Measurements from ENCODE around the gene LMBR1.
"Not testable (repeated sequence)": the region's sequence is repeated elsewhere in the genome, so short reads cannot be mapped to it uniquely, and the experiment has no call there.

LMBR1 gene

DNA sequence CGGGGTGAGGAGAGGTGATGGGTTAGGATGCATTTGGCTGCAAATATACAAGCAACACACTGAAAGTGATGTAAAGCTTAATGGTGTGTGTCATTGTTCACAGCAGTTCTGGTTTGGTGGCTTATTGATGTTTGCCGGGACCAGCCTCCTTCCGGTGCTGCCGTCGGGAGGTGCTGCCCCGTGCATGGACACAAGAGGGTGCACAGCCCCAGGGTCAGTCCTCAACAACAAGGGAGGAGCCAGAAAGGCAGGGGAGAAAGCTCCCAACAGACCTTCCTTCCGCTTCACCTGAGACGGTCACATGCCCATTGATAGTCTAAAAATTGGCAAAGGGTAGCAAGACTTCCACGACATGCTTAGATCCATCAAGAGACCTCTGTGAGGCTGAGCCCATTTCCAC, 242.9 kb downstream of the LMBR1 start:
- no peak for DNase-seq

DNA sequence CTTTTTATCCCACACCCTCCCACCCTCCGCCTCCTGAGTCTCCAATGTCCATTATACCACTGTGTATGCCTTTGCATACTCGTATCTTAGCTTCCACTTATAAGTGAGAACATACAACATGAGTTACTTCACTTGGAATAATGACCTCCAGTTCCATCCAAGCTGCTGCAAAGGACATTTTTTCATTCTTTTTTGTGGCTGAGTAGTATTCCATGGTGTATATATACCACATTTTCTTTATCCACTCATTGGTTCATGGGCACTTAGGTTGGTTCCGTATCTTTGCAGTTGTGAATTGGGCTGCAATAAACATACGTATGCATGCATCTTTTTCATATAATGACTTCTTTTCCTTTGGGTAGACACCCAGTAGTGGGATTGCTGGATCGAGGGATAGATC, 245.7 kb downstream of the LMBR1 start:
- not testable (repeated sequence) for DNase-seq

DNA sequence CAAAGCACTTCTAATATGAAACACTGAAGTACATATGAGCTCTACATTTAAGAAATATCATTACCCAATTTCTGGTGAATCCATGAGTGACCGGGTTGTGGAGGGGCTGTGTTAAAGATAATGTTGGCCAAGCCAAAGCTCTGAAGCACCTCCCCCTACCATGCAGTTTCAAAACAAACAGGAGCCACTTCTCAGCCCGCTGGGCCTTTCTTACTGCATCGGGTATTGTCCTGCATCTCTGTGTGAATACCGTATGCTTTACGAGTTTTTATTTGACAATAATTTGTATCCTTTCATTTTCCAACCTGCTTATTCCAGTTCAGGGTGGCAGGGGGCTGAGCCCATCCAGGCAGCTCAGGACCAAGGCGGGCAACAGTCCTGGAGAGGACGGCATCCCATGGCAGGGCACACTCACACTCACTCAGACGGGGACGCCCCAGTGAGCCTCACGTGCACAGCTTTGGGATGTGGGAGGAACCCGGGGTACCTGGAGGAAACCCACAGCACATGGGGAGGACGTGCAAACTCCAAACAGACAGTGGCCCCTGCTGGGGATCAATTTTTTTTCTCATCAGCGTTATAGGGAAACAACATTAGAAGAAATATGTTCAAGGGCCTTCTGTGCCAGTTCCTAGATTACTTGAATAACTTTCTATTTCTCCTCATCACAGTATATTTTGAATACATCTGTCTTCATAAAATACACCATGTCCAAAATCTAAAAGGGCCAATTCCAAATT, 250.5 kb downstream of the LMBR1 start:
- DNase-seq: no peak

DNA sequence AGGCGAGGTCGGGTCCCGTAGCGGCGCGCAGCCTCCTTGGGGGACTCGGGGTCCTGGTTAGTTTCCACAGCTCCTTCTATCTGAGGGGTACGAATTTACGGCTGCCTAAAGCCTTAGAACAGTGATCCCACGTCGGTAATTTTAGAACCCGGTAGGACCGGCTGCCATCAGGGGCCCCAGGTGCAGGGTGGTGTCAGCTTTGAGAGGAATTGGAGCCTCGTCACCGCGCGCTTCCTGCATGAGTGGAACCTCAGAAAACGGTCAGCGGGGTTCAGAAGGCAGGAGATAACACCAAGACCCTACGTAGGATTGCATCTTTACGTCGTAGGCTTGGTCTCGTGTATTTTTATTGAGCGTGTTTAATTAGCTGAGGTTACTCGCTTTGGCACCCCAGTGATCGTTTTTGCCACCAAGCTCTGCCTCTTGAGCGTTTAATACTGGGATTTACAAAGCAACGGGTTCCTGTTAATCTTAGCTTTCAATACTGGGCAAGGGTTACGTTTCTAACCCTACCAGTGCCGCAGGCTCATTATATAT, 252.0 kb downstream of the LMBR1 start:
- peak; percentile 45 for DNase-seq

DNA sequence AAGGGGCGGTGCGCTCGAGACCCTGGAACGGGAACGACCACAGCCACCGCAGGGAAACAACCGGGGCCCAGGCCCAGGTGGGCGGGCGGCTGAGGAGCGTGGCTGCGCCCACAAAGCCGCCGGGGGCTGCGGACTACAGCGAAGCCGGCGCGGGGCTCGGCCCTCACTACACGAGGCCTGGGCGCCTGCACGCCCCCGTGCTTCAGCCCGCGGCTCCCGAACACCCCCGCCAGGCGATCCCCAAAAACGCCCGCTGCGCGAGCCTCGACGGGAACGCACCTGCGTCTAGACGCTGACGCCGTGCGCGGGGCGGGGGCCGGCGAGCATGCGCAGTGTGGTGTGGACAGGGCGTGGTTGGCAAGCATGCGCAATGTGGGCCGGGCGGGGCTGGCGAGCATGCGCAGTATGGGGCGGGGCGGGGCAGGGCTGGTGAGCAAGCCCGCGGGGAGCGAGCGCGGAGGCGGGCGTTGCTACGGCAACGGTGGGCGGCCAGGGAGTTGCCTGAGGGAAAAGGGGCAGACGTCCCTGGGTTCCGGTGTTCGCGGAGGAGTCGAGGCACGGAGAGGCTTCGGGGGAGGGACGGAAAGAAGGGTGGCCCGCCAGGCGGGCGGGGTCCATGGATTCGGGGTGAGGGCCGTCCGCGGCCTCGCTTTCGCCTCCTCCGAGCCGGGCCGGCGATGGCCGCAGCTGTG, 252.6 kb downstream of the LMBR1 start, which contains the start of gene RNF32:
RNF32 (plus strand) TSS at position 518 of the 692 bp plus-strand sequence. CDS start 3,104 bp downstream, outside the sequence.
- DNase-seq: peak; percentile 94

DNA sequence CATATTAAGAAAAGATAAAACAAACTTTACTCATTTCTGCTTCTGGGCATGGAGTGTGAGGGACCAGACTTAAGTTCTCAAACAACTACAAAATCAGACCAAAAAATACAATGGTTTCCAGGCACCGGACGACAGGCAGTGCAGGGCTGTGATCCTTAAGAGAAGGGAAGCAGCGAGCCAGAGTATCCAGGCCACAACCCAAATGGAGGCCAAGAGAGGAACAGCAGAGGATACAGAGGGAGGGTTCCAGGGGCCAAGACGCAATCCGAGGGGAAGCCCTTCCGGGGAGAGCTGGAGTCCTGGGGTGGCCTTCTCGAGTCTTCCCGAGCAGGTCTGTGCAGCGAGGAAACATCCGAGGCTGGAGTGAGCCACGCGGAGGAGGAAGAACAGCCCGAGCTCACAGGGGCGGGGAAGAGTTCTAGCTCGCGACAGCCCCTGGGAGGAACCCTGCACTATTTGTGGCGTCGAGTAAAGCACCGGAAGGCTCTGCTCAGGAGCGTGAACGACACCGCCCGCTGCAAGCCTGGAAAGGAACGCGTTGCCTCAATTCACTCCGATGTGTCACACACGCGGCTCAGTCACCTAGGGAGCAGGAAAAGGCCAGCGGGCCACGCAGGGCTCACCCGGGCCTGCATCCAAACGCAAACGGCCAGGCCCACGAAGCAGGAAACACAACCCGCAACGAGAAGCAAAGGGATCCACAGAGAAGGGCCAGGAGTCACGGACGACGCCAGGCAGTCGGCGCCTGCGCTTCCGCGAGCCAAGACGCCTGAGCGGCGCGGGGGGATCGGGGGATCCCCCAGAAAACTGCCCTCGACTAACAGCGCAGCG, 253.3 kb downstream of the LMBR1 start:
- no peak for DNase-seq

DNA sequence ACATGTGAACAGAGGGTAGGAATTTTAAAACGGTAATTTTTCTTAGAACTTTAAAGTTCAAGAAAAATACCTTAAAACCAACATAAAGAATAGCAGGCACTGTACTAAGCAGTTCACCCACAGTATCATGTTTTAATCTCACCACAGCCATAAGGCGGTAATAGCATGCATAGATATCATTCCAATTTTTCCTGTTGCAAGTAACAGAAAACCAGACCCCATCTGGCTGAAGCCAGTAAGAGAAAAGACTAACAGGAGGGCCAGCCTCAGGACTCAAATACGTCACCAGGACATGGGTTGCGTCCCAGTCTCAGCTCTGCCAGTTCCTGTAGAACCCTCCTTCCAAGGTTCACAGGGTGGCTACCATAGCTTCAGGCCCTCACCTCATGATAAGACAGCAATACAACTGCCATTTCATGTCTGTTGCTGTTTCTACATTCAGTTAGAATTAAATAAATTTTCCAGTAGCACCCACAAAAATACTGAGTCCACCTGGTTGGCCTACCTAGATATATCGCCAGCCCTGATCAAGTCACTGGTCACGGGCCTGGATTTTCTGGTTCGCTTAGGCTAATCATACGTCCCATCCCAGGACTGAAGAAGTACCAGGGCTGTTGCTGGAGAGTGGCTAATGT, 254.4 kb downstream of the LMBR1 start:
- no peak for DNase-seq

DNA sequence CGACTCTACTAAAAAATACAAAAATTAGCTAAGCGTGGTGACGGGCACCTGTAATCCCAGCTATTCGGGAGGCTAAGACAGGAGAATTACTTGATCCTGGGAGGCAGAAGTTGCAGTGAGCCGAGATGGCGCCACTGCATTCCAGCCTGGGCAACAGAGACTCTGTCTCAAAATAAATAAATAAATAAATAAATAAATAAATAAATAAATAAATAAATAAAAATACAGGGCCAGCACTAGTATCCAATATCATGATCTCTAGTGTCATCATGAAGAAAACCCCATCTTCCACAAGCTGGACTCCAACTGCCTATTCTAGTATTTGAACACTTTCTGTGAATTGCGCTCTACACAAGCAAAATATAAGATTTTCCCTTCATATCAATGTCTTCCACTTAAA, 255.9 kb downstream of the LMBR1 start:
- DNase-seq: not testable (repeated sequence)

DNA sequence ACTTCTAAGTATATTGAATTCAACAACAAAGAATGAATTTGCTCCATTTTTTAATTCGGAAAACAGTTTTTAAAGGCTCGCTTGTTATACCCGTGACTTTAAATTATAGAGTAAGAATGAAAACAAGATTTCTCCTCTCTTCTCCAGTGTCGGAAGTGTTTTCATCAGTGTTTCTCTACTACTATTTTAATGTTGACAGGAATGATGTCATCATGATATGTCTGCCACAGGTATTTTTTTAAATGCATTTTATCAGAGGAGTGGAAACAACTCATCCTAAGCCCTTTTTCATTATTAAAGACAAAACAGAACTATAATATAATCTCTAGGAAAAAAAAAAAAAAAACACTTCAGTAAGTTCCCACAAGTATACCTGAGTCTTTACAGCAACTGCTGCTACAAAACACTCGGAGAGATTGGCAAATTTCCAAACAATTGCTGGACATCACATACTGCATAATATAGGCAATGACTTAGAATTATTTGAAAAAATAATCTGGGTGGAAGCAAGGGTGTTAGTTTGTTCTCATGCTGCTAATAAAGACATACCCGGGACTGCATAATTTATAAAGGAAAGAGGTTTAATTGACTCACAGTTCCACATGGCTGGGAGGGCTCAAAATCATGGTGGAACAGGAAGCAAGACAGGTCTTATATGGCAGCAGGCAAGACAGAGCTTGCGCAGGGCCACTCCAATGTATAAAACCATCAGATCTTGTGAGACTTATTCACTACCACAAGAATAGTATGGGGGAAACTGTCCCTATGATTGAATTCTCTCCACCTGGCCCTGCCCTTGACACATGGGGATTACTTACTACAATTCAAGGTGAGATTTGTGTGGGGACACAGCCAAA, 257.2 kb downstream of the LMBR1 start:
- no peak for DNase-seq

DNA sequence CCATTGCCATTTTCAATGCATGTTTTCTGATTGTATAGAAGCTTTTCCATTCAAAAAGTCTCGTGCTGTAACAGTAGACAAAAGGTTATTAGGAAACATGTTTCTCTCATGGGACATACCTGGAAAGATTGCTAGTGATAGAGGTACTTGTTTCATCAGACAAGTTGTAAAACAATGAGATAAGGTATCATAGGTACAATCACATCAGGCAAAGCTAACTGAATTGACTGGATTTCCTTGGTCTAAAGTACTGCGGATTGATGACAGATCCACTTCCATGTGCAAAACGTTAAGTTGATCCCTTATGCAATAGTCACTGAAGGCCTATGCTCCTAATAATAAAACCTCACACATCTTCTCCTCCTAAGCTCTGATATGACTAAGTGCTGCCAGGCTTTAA, 258.9 kb downstream of the LMBR1 start:
- no peak for DNase-seq

DNA sequence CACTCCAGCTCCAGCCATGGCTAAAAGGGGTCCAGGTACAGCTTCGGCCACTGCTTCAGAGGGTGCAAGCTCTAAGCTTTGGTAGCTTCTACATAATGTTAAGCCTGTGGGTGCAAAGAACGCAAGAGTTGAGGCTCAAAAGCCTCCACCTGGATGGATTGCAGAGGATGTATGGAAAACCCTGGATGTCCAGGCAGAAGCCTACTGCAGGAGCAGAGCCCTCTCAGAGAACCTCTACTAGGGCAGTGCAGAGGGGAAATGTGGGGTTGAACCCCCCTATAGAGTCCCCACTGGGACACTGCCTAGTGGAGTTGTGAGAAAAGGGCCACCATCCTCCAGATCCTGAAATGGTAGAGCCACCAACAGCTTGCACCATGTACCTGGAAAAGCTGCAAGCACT, 263.1 kb downstream of the LMBR1 start:
- no peak for DNase-seq

DNA sequence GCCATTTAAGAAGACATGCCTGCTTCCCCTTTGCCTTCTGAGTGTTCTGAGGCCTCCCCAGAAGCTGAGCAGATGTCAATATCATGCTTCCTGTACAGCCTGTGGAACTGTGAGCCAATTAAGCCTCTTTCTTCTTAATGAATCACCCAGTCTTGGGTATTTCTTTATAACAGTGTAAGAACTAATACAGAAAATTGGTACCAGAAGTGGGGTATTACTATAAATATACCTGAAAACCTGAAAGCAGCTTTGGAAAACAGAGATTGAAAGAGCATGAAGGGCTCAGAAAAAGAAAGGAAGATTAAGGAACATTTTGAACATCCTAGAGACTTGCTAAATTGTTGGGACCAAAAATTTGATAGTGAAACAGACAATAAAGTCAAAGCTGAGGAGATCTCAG, 264.4 kb downstream of the LMBR1 start:
- no peak for DNase-seq

All from activated CD4-positive, alpha-beta T cell treated with anti-CD3 and anti-CD28 coated beads, Interleukin-2, amount 50 U/mL, for 1 hour (primary cell).